Upper lobe of left lung (tissue), 6 donors: ENCODE data around the gene NCAN. TPM values are rescaled to one million over a fixed set of nuclear protein-coding genes. Genes with fewer than 3 reads are reported as not detected.

Experiments
- ATAC-seq, 2 donors: fragments of 200-7000 bp; cut with Tn5 transposase; one replicate each; pipeline ENCODE4 v1.9.1; 2022; ENCODE audit warnings: mild to moderate bottlenecking in 2 of 2, moderate library complexity in 2 of 2; ENCODE audit not compliant: low FRiP score in 2 of 2
- DNase-seq, 2 donors: peaks; one replicate each; pipeline ENCODE4 v3.0.0-alpha.2; 2019 to 2020
- H3K27ac ChIP-seq, 4 donors: fragments of 200-600 bp; sonication (generic); one replicate each; pipeline ENCODE4 v1.5.1; 2016 to 2019
- H3K27me3 ChIP-seq, 4 donors: fragments of 200-600 bp; sonication (generic); one replicate each; pipeline ENCODE4 v1.5.1; 2017 to 2019
- H3K36me3 ChIP-seq, 4 donors: fragments of 200-600 bp; sonication (generic); one replicate each; pipeline ENCODE4 v1.5.1; 2016 to 2019
- H3K4me1 ChIP-seq, 4 donors: fragments of 200-600 bp; sonication (generic); one replicate each; pipeline ENCODE4 v1.5.1; 2018 to 2019
- H3K4me3 ChIP-seq, 4 donors: fragments of 200-600 bp; sonication (generic); one replicate each; pipeline ENCODE4 v1.5.1; 2017 to 2019; ENCODE audit warnings: mild to moderate bottlenecking in 2 of 4, moderate library complexity in 1 of 4
- H3K9me3 ChIP-seq, 4 donors: fragments of 200-600 bp; sonication (generic); one replicate each; pipeline ENCODE4 v1.5.1; 2018 to 2019
- EP300 ChIP-seq, 4 donors: sonication (generic); formaldehyde crosslinking; IDR thresholded peaks; one replicate each; pipeline ENCODE4 v1.5.1; 2017; ENCODE audit warnings: antibody characterized with exemption in 4 of 4, control low read depth in 2 of 4
- POLR2A ChIP-seq, 4 donors: fragments of 450-650 bp; IDR thresholded peaks; one replicate each; pipeline ENCODE4 v1.5.1; 2016 to 2017; ENCODE audit warnings: antibody characterized with exemption in 4 of 4, mild to moderate bottlenecking in 2 of 4
- POLR2AphosphoS5 ChIP-seq, 2 donors: sonication (generic); formaldehyde crosslinking; IDR thresholded peaks; one replicate each; pipeline ENCODE4 v1.5.1; 2017; ENCODE audit warnings: antibody characterized with exemption in 2 of 2
- WGBS, 2 donors: methylation state at CpG; one replicate each; pipeline ENCODE4 v1.1.5; 2017 to 2018; 5-methylcytosine and 5-hydroxymethylcytosine counted together
- total RNA-seq, 6 donors: library from RNA; depleted of rRNA in 4 of 6; stranded (reverse); fragments of >200 nt in 4 of 6; gene quantifications; one replicate each; pipeline versions ENCODE4 v1.1.0 to v1.2.1, GENCODE V29; 2016 to 2021
- TF ChIP-seq, protein P1 (sequence below), 6 experiments: fragments of 450-650 bp in 4 of 6; fragments of 200-600 bp in 2 of 6; sonication (generic) in 2 of 6; IDR thresholded peaks; one replicate each; pipeline ENCODE4 v1.5.1; 2016 to 2019; ENCODE audit warnings: antibody characterized with exemption in 6 of 6
- donor health status: DM: no; HTN: no; CAD: no; lungs with moderate emphysema.
- donor health status: DM: no; HTN: yes; CAD: no; lungs with severe emphysema.

The NCAN gene
- total RNA-seq, 6 donors from 2014 or later, result 3.1 TPM; not detected in 5

DNA sequence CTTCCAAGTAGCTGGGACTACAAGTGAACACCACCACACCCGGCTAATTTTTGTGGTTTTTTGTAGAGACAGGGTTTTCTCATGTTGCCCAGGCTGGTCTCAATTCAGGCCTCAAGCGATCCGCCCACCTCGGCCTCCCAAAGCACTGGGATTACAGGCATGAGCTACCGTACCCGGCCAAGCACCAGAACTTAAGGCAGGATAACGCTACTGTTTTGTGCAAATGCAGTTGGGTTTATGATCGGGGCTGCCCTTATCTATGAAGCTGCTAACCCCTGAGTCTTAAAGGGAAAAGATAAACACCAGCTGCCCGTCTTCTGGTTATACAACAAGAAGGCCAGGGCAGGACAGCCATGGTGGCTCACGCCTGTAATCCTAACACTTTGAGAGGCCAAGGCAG, 73.9 kb downstream of the NCAN start:
- ATAC-seq, result no peak
- Histone ChIP-seq H3K9me3 (no peaks in the 10 kb centered on the region), H3K27ac (no peak overlapping the region), H3K4me1 (no peaks in the 10 kb centered on the region), H3K36me3 (peaks cover 0 to 90% (median 68%) of the 10 kb centered on the region in 4 donors), H3K4me3 (no peak overlapping the region), H3K27me3 (no peaks in the 10 kb centered on the region)
- 94 to 96% methylated on average over 10 of the region's 10 CpGs for WGBS, 2 donors
- TF ChIP-seq POLR2A (IDR thresholded peaks at IDR 0.05) (no peak), EP300 (IDR thresholded peaks at IDR 0.05) (no peak), POLR2AphosphoS5 (IDR thresholded peaks at IDR 0.05) (no peak)
- TF ChIP-seq, protein P1, sequence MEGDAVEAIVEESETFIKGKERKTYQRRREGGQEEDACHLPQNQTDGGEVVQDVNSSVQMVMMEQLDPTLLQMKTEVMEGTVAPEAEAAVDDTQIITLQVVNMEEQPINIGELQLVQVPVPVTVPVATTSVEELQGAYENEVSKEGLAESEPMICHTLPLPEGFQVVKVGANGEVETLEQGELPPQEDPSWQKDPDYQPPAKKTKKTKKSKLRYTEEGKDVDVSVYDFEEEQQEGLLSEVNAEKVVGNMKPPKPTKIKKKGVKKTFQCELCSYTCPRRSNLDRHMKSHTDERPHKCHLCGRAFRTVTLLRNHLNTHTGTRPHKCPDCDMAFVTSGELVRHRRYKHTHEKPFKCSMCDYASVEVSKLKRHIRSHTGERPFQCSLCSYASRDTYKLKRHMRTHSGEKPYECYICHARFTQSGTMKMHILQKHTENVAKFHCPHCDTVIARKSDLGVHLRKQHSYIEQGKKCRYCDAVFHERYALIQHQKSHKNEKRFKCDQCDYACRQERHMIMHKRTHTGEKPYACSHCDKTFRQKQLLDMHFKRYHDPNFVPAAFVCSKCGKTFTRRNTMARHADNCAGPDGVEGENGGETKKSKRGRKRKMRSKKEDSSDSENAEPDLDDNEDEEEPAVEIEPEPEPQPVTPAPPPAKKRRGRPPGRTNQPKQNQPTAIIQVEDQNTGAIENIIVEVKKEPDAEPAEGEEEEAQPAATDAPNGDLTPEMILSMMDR (IDR thresholded peaks at IDR 0.05), result no peak
- DNase-seq, result no peak

GRCh38 chr19:19292607-19293006, 80.8 kb downstream of the NCAN start:
- Histone ChIP-seq H3K27me3 (no peaks in the 10 kb centered on the region), H3K9me3 (no peaks in the 10 kb centered on the region), H3K4me3 (no peak overlapping the region), H3K27ac (no peak overlapping the region), H3K4me1 (no peaks in the 10 kb centered on the region), H3K36me3 (peaks cover 17 to 80% (median 50%) of the 10 kb centered on the region in 4 donors)
- DNase-seq, result no peak
- no peak for ATAC-seq
- TF ChIP-seq POLR2AphosphoS5 (IDR thresholded peaks at IDR 0.05) (no peak), POLR2A (IDR thresholded peaks at IDR 0.05) (no peak), EP300 (IDR thresholded peaks at IDR 0.05) (no peak)
- TF ChIP-seq, protein P1 (IDR thresholded peaks at IDR 0.05), result no peak
- WGBS, 2 donors, result 97 to 98% methylated on average over 5 of the region's 5 CpGs

DNA sequence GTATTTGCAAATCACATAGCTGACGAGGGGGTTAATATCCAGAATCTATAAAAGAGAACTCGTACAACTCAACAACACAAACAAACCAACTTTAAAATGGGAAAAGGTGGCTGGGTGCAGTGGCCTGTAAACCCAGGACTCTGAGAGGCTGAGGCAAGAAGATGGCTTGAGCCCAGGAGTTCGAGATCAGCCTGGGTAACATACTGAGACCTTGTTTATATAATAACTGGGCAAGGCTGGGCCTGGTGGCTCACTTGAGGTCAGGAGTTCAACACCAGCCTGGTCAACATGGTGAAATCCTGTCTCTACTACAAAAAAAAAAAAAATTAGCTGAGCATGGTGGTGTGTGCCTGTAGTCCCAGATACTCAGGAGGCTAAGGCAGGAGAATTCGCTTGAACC, 83.2 kb downstream of the NCAN start:
- ATAC-seq, result no peak

DNA sequence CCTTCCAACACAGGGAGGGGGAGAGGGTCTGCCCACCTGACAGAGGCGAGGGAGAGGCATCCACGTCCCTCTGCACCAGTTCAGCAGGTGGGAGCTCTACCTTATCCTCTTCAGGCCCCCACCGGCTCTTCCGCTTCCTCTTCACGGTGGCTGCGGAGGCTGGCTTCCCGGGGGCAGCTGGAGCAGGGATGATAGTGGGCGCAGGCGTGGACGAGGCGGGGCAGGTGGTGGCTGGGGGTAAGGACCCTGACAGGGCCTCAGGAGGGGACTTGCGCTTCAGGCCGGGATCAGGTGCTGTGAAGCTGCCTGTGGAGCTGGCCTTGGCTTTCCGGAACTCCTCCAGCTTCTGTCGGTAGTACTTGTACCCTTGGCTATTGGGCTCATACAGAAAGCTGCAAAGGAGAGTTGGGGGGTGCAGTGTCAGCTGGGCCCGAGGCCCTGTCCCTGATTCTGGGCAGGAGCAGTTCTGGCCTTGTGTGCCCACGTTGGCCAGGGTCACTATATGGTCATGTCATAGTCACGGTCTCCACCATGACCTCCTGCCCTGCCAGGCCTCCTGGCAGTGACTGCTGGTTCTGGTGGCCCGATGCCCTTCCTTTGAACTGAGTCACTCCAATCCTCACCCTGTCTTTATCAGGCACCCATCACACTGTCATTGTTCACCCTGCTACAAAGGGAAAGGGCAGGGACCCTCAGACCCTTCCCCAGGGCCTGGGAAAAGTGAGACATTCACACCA, 85.4 kb downstream of the NCAN start:
- Histone ChIP-seq H3K36me3 (peaks cover 22 to 79% (median 56%) of the 10 kb centered on the region in 4 donors), H3K27me3 (no peaks in the 10 kb centered on the region), H3K4me3 (no peak overlapping the region), H3K27ac (no peak overlapping the region), H3K4me1 (no peaks in the 10 kb centered on the region), H3K9me3 (no peaks in the 10 kb centered on the region)
- TF ChIP-seq, protein P1 (IDR thresholded peaks at IDR 0.05), result no peak
- TF ChIP-seq EP300 (IDR thresholded peaks at IDR 0.05) (no peak), POLR2AphosphoS5 (IDR thresholded peaks at IDR 0.05) (no peak), POLR2A (IDR thresholded peaks at IDR 0.05) (no peak)
- DNase-seq (no peak), ATAC-seq (no peak)
- WGBS, 2 donors, result 88 to 89% methylated on average over 12 to 19 of the region's 19 CpGs

More for the DNA sequence above, 83.2 kb downstream of the NCAN start:
- Histone ChIP-seq H3K9me3 (no peaks in the 10 kb centered on the region), H3K36me3 (peaks cover 17 to 66% (median 40%) of the 10 kb centered on the region in 4 donors), H3K4me3 (no peak overlapping the region), H3K27me3 (no peaks in the 10 kb centered on the region), H3K27ac (no peak overlapping the region), H3K4me1 (no peaks in the 10 kb centered on the region)
- 88 to 93% methylated on average over 4 of the region's 4 CpGs for WGBS, 2 donors
- no peak for DNase-seq
- TF ChIP-seq, protein P1 (IDR thresholded peaks at IDR 0.05), result no peak
- TF ChIP-seq POLR2A (IDR thresholded peaks at IDR 0.05), result no peak
- no peak for TF ChIP-seq EP300 (IDR thresholded peaks at IDR 0.05)
- no peak for TF ChIP-seq POLR2AphosphoS5 (IDR thresholded peaks at IDR 0.05)

DNA sequence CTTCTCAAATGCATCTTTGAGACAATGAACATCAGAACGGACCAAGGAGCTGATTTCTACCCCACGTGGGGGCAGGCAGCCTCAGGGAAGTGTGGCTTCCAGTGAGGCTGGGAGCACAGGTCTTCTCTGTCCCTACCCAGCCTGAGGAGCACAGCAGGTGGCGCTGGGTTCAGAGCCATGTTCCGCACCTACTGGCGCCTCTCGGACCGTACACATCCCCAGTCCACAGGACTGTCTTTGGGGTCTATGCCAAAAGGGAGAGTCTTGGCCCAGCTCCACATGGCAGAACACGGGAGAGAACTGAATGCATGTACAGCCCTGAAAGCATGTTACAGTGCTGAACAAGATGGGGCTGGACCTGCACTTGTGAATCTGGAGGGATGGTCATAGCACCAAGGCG, 86.0 kb downstream of the NCAN start:
- 80 to 82% methylated on average over 8 to 9 of the region's 9 CpGs for WGBS, 2 donors
- peaks cover 26 to 80% (median 56%) of the 10 kb centered on the region in 4 donors for H3K36me3 ChIP-seq
- no peak for DNase-seq

More for the DNA sequence above, 86.0 kb downstream of the NCAN start:
- Histone ChIP-seq H3K9me3 (no peaks in the 10 kb centered on the region), H3K27me3 (no peaks in the 10 kb centered on the region), H3K4me3 (no peak overlapping the region), H3K4me1 (no peaks in the 10 kb centered on the region), H3K27ac (no peak overlapping the region)
- ATAC-seq, result peak in 1 of 2 donors; percentile 5
- no peak for TF ChIP-seq EP300 (IDR thresholded peaks at IDR 0.05)
- TF ChIP-seq, protein P1 (IDR thresholded peaks at IDR 0.05), result no peak
- TF ChIP-seq POLR2AphosphoS5 (IDR thresholded peaks at IDR 0.05), result no peak
- no peak for TF ChIP-seq POLR2A (IDR thresholded peaks at IDR 0.05)
